Vagina (tissue), 2 donors: ENCODE data around the gene GPC5. TPM values are rescaled to one million over a fixed set of nuclear protein-coding genes. Genes with fewer than 3 reads are reported as not detected.

ENCODE experiments used
- DNase-seq, 2 donors: peaks; one replicate each; pipeline ENCODE4 v3.0.0-alpha.2; 2017; ENCODE audit errors: extremely low spot score in 2 of 2
- H3K27ac ChIP-seq: fragments of 200-600 bp; sonication (generic); one replicate; pipeline ENCODE4 v1.5.1; 2019
- H3K27me3 ChIP-seq: fragments of 200-600 bp; sonication (generic); one replicate; pipeline ENCODE4 v1.5.1; 2019
- H3K36me3 ChIP-seq, 2 donors: fragments of 200-600 bp; sonication (generic); one replicate each; pipeline ENCODE4 v1.5.1; 2017 to 2019
- H3K4me1 ChIP-seq: fragments of 200-600 bp; sonication (generic); one replicate; pipeline ENCODE4 v1.5.1; 2019
- H3K4me3 ChIP-seq, 2 donors: fragments of 200-600 bp; sonication (generic); 1 replicate in 1 of 2; 2 replicates in 1 of 2; pipeline ENCODE4 v1.5.1; 2016 to 2019
- H3K9me3 ChIP-seq: fragments of 200-600 bp; sonication (generic); one replicate; pipeline ENCODE4 v1.5.1; 2019
- CTCF ChIP-seq, 3 experiments: fragments of 450-650 bp in 2 of 3; fragments of 200-600 bp in 1 of 3; sonication (generic) in 1 of 3; IDR thresholded peaks; one replicate each; pipeline ENCODE4 v1.5.1; 2017 to 2019; ENCODE audit warnings: antibody characterized with exemption in 3 of 3, mild to moderate bottlenecking in 2 of 3, moderate library complexity in 2 of 3
- POLR2A ChIP-seq, 2 donors: fragments of 450-650 bp; IDR thresholded peaks; one replicate each; pipeline ENCODE4 v1.6.1; 2017; ENCODE audit warnings: antibody characterized with exemption in 2 of 2, mild to moderate bottlenecking in 2 of 2, moderate library complexity in 2 of 2
- POLR2AphosphoS5 ChIP-seq, 2 donors: sonication (generic); formaldehyde crosslinking; IDR thresholded peaks; one replicate each; pipeline ENCODE4 v1.9.0; 2017; ENCODE audit warnings: antibody characterized with exemption in 2 of 2, mild to moderate bottlenecking in 2 of 2, low read depth in 1 of 2; ENCODE audit not compliant: insufficient read depth in 1 of 2
- intact Hi-C: fragments of 100-400 bp; cut with DNase I; formaldehyde crosslinking; loops from one replicate; pipeline ENCODE4 v1.15.1; 2023
- total RNA-seq: library from RNA; depleted of rRNA; stranded (reverse); fragments of >200 nt; gene quantifications from one replicate; pipeline ENCODE4 v1.2.3, GENCODE V29; 2016

GPC5 gene
- total RNA-seq, 1 donor from 2014 or later: 1.7 TPM

GRCh38 chr13:91701975-91702374 lies 303.6 kb downstream of the GPC5 start:
- Histone ChIP-seq H3K27ac (no peak overlapping the region), H3K4me3 (no peak overlapping the region), H3K9me3 (no peaks in the 10 kb centered on the region), H3K36me3 (no peaks in the 10 kb centered on the region), H3K27me3 (no peaks in the 10 kb centered on the region), H3K4me1 (no peaks in the 10 kb centered on the region)
- DNase-seq: no peak
- intact Hi-C loops: no loop called here
- TF ChIP-seq POLR2AphosphoS5 (IDR thresholded peaks at IDR 0.05; ENCODE audit: insufficient read depth in 1 of 2, low read depth in 1 of 2): no peak
- TF ChIP-seq POLR2A (IDR thresholded peaks at IDR 0.05): no peak
- TF ChIP-seq CTCF (IDR thresholded peaks at IDR 0.05): no peak

GRCh38 chr13:91702411-91702810 lies 304.0 kb downstream of the GPC5 start:
- TF ChIP-seq CTCF (IDR thresholded peaks at IDR 0.05) (no peak), POLR2A (IDR thresholded peaks at IDR 0.05) (no peak), POLR2AphosphoS5 (IDR thresholded peaks at IDR 0.05; ENCODE audit: insufficient read depth in 1 of 2, low read depth in 1 of 2) (no peak)
- H3K27me3 ChIP-seq: no peaks in the 10 kb centered on the region
- no peaks in the 10 kb centered on the region for H3K4me1 ChIP-seq
- DNase-seq: no peak
- H3K9me3 ChIP-seq: no peaks in the 10 kb centered on the region
- intact Hi-C loops: no loop called here
- H3K36me3 ChIP-seq: no peaks in the 10 kb centered on the region
- H3K4me3 ChIP-seq: no peak overlapping the region
- H3K27ac ChIP-seq: no peak overlapping the region

GRCh38 chr13:91704398-91704797 lies 306.0 kb downstream of the GPC5 start:
- Histone ChIP-seq H3K4me3 (no peak overlapping the region), H3K27ac (no peak overlapping the region), H3K9me3 (no peaks in the 10 kb centered on the region), H3K27me3 (no peaks in the 10 kb centered on the region), H3K4me1 (no peaks in the 10 kb centered on the region), H3K36me3 (no peaks in the 10 kb centered on the region)
- no peak for TF ChIP-seq CTCF (IDR thresholded peaks at IDR 0.05)
- TF ChIP-seq POLR2AphosphoS5 (IDR thresholded peaks at IDR 0.05; ENCODE audit: insufficient read depth in 1 of 2, low read depth in 1 of 2): no peak
- no peak for TF ChIP-seq POLR2A (IDR thresholded peaks at IDR 0.05)
- intact Hi-C loops: no loop called here
- DNase-seq: no peak

GRCh38 chr13:91708558-91708957 lies 310.1 kb downstream of the GPC5 start:
- Histone ChIP-seq H3K27ac (no peak overlapping the region), H3K27me3 (no peaks in the 10 kb centered on the region), H3K36me3 (no peaks in the 10 kb centered on the region), H3K4me1 (no peaks in the 10 kb centered on the region), H3K9me3 (no peaks in the 10 kb centered on the region), H3K4me3 (no peak overlapping the region)
- intact Hi-C loops: no loop called here
- no peak for DNase-seq
- no peak for TF ChIP-seq POLR2AphosphoS5 (IDR thresholded peaks at IDR 0.05; ENCODE audit: insufficient read depth in 1 of 2, low read depth in 1 of 2)
- TF ChIP-seq CTCF (IDR thresholded peaks at IDR 0.05): no peak
- TF ChIP-seq POLR2A (IDR thresholded peaks at IDR 0.05): no peak

GRCh38 chr13:91709180-91709579 lies 310.8 kb downstream of the GPC5 start:
- no peaks in the 10 kb centered on the region for H3K4me1 ChIP-seq
- no peak for DNase-seq
- TF ChIP-seq POLR2AphosphoS5 (IDR thresholded peaks at IDR 0.05; ENCODE audit: insufficient read depth in 1 of 2, low read depth in 1 of 2) (no peak), CTCF (IDR thresholded peaks at IDR 0.05) (no peak), POLR2A (IDR thresholded peaks at IDR 0.05) (no peak)
- H3K36me3 ChIP-seq: no peaks in the 10 kb centered on the region
- H3K9me3 ChIP-seq: no peaks in the 10 kb centered on the region
- no peaks in the 10 kb centered on the region for H3K27me3 ChIP-seq
- intact Hi-C loops: no loop called here
- no peak overlapping the region for H3K4me3 ChIP-seq
- H3K27ac ChIP-seq: no peak overlapping the region
